GM12891 (cell line): ENCODE data around the gene TTC7B.

Source experiments
- POLR2A ChIP-seq: IDR thresholded peaks from 2 replicates; pipeline ENCODE4 v1.6.1; 2011; ENCODE audit warnings: low read depth, low read length, control low read depth
- POLR2AphosphoS5 ChIP-seq: IDR thresholded peaks from 2 replicates; pipeline ENCODE4 v1.6.1; 2011; ENCODE audit warnings: low read depth, low read length, control low read depth
- POU2F2 ChIP-seq: IDR thresholded peaks from 2 replicates; pipeline ENCODE4 v1.6.1; 2011; ENCODE audit warnings: low read depth, mild to moderate bottlenecking, control low read depth, low read length, moderate library complexity
- TAF1 ChIP-seq: IDR thresholded peaks from 2 replicates; pipeline ENCODE4 v1.6.1; 2011; ENCODE audit warnings: low read depth, low read length, control low read depth

GRCh38 chr14:90774316-90774715 lies 41.9 kb downstream of the TTC7B start:
- TF ChIP-seq TAF1 (no peak), POLR2A (no peak), POLR2AphosphoS5 (no peak), POU2F2 (no peak)
